Stimulated activated CD4-positive, alpha-beta T cell treated with anti-CD3 and anti-CD28 coated beads, Interleukin-12 subunit alpha, Interleukin-12 subunit beta, amount 100 ng/mL, for 4 hours (primary cell): ENCODE measurements around the gene KTN1.

Source experiments
- DNase-seq: peaks from one replicate; pipeline ENCODE4 v3.0.0-alpha.2; 2020

KTN1 gene

GRCh38 chr14:55614304-55614703 lies 34.3 kb downstream of the KTN1 start:
- DNase-seq: no peak

GRCh38 chr14:55620277-55620676 lies 40.3 kb downstream of the KTN1 start:
- no peak for DNase-seq

GRCh38 chr14:55620981-55621380 lies 41.0 kb downstream of the KTN1 start:
- no peak for DNase-seq

GRCh38 chr14:55621391-55621790 lies 41.4 kb downstream of the KTN1 start:
- DNase-seq: no peak

- DNase-seq: no peak
Observed at GRCh38 chr14:55624913-55625312, 44.9 kb downstream of the KTN1 start.

GRCh38 chr14:55625481-55625880 lies 45.5 kb downstream of the KTN1 start:
- no peak for DNase-seq

- DNase-seq: no peak
Observed at GRCh38 chr14:55626131-55626530, 46.1 kb downstream of the KTN1 start.

GRCh38 chr14:55628426-55628825 lies 48.4 kb downstream of the KTN1 start:
- no peak for DNase-seq

- DNase-seq: no peak
Observed at GRCh38 chr14:55638665-55639064, 58.7 kb downstream of the KTN1 start.

GRCh38 chr14:55641290-55641689 lies 61.3 kb downstream of the KTN1 start:
- no peak for DNase-seq

- no peak for DNase-seq
Observed at GRCh38 chr14:55641954-55642353, 61.9 kb downstream of the KTN1 start.

GRCh38 chr14:55645145-55645544 lies 65.1 kb downstream of the KTN1 start:
- no peak for DNase-seq

GRCh38 chr14:55645845-55646832 lies 66.1 kb downstream of the KTN1 start:
- DNase-seq: no peak

- DNase-seq: no peak
Observed at GRCh38 chr14:55650992-55651391, 71.0 kb downstream of the KTN1 start.

- no peak for DNase-seq
Observed at GRCh38 chr14:55654243-55654642, 74.2 kb downstream of the KTN1 start.

- DNase-seq: no peak
Observed at GRCh38 chr14:55661029-55661428, 81.0 kb downstream of the KTN1 start.

- no peak for DNase-seq
Observed at GRCh38 chr14:55662752-55663151, 82.7 kb downstream of the KTN1 start.

GRCh38 chr14:55665067-55665675 lies 85.2 kb downstream of the KTN1 start:
- no peak for DNase-seq

- DNase-seq: no peak
Observed at GRCh38 chr14:55667801-55668200, 87.8 kb downstream of the KTN1 start.

- no peak for DNase-seq
Observed at GRCh38 chr14:55671641-55672040, 91.6 kb downstream of the KTN1 start.

GRCh38 chr14:55673048-55673447 lies 93.0 kb downstream of the KTN1 start:
- no peak for DNase-seq

GRCh38 chr14:55681096-55681495 lies 101.1 kb downstream of the KTN1 start:
- no peak for DNase-seq

- DNase-seq: no peak
Observed at GRCh38 chr14:55684956-55685584, 105.1 kb downstream of the KTN1 start.

- DNase-seq: no peak
Observed at GRCh38 chr14:55686713-55687112, 106.7 kb downstream of the KTN1 start.
